CD4-positive, alpha-beta memory T cell (primary cell): ENCODE results near the gene PLEKHG4. TPM values are rescaled to one million over a fixed set of nuclear protein-coding genes. Genes with fewer than 3 reads are reported as not detected.

Source experiments
- CTCF ChIA-PET: fragments of 350-600 bp; sonication (Branson Sonifier 250); formaldehyde crosslinking; loops from one replicate; lab custom pipeline; 2021; ENCODE audit warnings: inconsistent platforms; ENCODE audit not compliant: partially characterized antibody; lab: Charles Lee
- POLR2A ChIA-PET: fragments of 350-600 bp; sonication (Branson Sonifier 250); formaldehyde crosslinking; loops from one replicate; lab custom pipeline; 2021; ENCODE audit not compliant: partially characterized antibody; lab: Charles Lee
- DNase-seq, 5 donors: peaks; one replicate each; pipeline versions ENCODE4 v3.0.0 to v3.0.0-alpha.2; 2020 to 2022; ENCODE audit warnings: mixed read lengths in 1 of 5
- H3K27ac ChIP-seq: one replicate; pipeline ENCODE4 v1.7.0; 2013; ENCODE audit warnings: low read depth, low read length
- H3K27me3 ChIP-seq: 2 replicates; pipeline ENCODE4 v1.7.0; 2013; ENCODE audit warnings: mild to moderate bottlenecking, low read length, moderate library complexity; ENCODE audit not compliant: insufficient read depth
- H3K36me3 ChIP-seq: 2 replicates; pipeline ENCODE4 v1.7.0; 2013; ENCODE audit warnings: mild to moderate bottlenecking, low read length, moderate library complexity; ENCODE audit not compliant: insufficient read depth
- H3K4me1 ChIP-seq: 2 replicates; pipeline ENCODE4 v1.7.0; 2013; ENCODE audit warnings: mild to moderate bottlenecking, low read length, moderate library complexity; ENCODE audit not compliant: insufficient read depth
- H3K4me3 ChIP-seq, 2 donors: one replicate each; pipeline ENCODE4 v1.7.0; 2013; ENCODE audit warnings: low read length in 2 of 2, mild to moderate bottlenecking in 1 of 2
- H3K9me3 ChIP-seq, 2 donors: one replicate each; pipeline ENCODE4 v1.7.0; 2013; ENCODE audit warnings: low read length in 2 of 2, control low read depth in 1 of 2; ENCODE audit not compliant: control insufficient read depth in 1 of 2
- H3K27ac Mint-ChIP-seq, 7 donors: one replicate each; pipeline ENCODE4 v1.8.0; 2020 to 2021; ENCODE audit warnings: mixed read lengths in 7 of 7, mild to moderate bottlenecking in 6 of 7, inconsistent platforms in 3 of 7, moderate library complexity in 3 of 7
- H3K27me3 Mint-ChIP-seq, 2 donors: one replicate each; pipeline ENCODE4 v1.8.0; 2020 to 2021; ENCODE audit warnings: mixed read lengths in 2 of 2
- H3K36me3 Mint-ChIP-seq, 2 donors: one replicate each; pipeline ENCODE4 v1.8.0; 2020 to 2021; ENCODE audit warnings: mixed read lengths in 2 of 2, inconsistent platforms in 1 of 2, mild to moderate bottlenecking in 1 of 2
- H3K4me1 Mint-ChIP-seq, 4 donors: one replicate each; pipeline ENCODE4 v1.8.0; 2020 to 2021; ENCODE audit warnings: mixed read lengths in 4 of 4, mild to moderate bottlenecking in 1 of 4
- H3K4me3 Mint-ChIP-seq, 8 donors: one replicate each; pipeline ENCODE4 v1.8.0; 2020 to 2021; ENCODE audit warnings: mixed read lengths in 8 of 8, mild to moderate bottlenecking in 7 of 8, moderate library complexity in 6 of 8, inconsistent platforms in 3 of 8
- H3K9me3 Mint-ChIP-seq, 8 donors: one replicate each; pipeline ENCODE4 v1.8.0; 2020 to 2021; ENCODE audit warnings: mixed read lengths in 8 of 8, mild to moderate bottlenecking in 5 of 8, inconsistent platforms in 3 of 8, moderate library complexity in 1 of 8
- intact Hi-C: fragments of 100-400 bp; cut with micrococcal nuclease; formaldehyde crosslinking; loops from one replicate; pipeline ENCODE4 v1.15.1; 2023
- polyA plus RNA-seq, 2 donors: library from polyadenylated mRNA; unstranded; fragments of 300-500 nt; fragmentation: Illumina TruSeq; gene quantifications; one replicate each; pipeline ENCODE4 v1.2.3, GENCODE V29; 2021
- total RNA-seq, 2 experiments: library from RNA; stranded (reverse); gene quantifications; one replicate each; pipeline ENCODE4 v1.2.3, GENCODE V29; 2021

Gene PLEKHG4
- total and polyA plus RNA-seq, 4 experiments from 2014 or later: 4.3 to 24.0 (median 11.1) TPM

DNA sequence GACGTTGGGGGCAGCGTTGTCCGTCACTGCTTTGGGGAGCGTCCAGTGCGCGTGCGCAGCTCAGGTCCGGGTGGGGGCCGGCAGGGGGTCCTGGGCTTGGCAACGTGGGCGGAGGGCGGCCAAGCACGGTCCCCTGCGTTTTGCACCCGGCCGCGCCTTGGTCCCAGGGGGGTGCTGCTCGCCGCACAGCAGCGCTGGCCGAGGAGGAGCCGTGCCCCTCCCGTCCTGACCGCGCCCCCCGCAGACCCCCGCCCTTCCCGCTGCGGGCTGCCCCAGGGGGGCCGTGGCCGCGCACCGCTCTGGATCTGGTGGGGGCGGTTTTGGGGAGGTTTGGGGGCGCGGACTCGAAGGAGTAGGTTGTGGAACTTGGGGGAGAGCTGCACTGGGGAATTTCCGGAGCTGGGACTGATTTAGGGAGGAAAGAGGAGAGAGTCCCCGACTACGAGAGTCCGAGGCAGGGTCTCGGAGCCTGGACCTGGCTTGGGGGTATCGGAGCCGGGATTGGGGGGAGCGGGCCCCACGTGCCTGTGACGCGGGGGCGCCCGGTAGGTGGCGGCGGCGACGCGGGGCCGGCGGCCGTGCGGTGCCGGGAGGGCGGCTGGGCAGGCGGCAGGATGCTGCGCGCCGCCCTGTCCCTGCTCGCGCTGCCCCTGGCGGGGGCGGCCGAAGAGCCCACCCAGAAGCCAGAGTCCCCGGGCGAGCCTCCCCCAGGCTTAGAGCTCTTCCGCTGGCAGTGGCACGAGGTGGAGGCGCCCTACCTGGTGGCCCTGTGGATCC is 30.7 kb upstream of the PLEKHG4 start, which contains the start of gene SLC9A5:
TSS of gene SLC9A5 (plus strand) at position 579 of the 777 bp plus-strand sequence. CDS start at position 615, 36 bp downstream.
- Mint-ChIP-seq H3K9me3 (no peaks in the 10 kb centered on the region), H3K4me3 (peak within 1 kb of the TSS; percentile 84 to 95 (median 91)), H3K27ac (peak within 1 kb of the TSS; percentile 82 to 100 (median 95)), H3K27me3 (peaks cover 3% of the 10 kb centered on the region in 2 donors), H3K36me3 (peaks cover 0 to 6% of the 10 kb centered on the region in 2 donors), H3K4me1 (peaks cover 25 to 53% (median 41%) of the 10 kb centered on the region in 4 donors)
- Histone ChIP-seq H3K9me3 (no peaks in the 10 kb centered on the region), H3K36me3 (no peaks in the 10 kb centered on the region), H3K4me1 (peaks cover 47% of the 10 kb centered on the region), H3K27me3 (no peaks in the 10 kb centered on the region), H3K4me3 (peak within 1 kb of the TSS; percentile 71 to 73), H3K27ac (peak within 1 kb of the TSS; percentile 38)
- DNase-seq: peak in 2 of 5 donors; percentile 13 to 28
- intact Hi-C loops: loop anchor here (5.0 kb wide), 1 partner anchor 86 kb away; the partner anchor contains the start of gene HSF4
- CTCF ChIA-PET: interaction anchor here (0.9 to 1.5 kb wide), 3 partner anchors 11 to 232 kb away, joined by 3 to 4 read pairs (median 3); partner anchors contain the start of gene ATP6V0D1
- POLR2A ChIA-PET: interaction anchor here (1.3 to 10.5 kb wide), 4 partner anchors 12 to 91 kb away, joined by 3 to 259 read pairs (median 6); partner anchors contain the start of gene TMEM208

DNA sequence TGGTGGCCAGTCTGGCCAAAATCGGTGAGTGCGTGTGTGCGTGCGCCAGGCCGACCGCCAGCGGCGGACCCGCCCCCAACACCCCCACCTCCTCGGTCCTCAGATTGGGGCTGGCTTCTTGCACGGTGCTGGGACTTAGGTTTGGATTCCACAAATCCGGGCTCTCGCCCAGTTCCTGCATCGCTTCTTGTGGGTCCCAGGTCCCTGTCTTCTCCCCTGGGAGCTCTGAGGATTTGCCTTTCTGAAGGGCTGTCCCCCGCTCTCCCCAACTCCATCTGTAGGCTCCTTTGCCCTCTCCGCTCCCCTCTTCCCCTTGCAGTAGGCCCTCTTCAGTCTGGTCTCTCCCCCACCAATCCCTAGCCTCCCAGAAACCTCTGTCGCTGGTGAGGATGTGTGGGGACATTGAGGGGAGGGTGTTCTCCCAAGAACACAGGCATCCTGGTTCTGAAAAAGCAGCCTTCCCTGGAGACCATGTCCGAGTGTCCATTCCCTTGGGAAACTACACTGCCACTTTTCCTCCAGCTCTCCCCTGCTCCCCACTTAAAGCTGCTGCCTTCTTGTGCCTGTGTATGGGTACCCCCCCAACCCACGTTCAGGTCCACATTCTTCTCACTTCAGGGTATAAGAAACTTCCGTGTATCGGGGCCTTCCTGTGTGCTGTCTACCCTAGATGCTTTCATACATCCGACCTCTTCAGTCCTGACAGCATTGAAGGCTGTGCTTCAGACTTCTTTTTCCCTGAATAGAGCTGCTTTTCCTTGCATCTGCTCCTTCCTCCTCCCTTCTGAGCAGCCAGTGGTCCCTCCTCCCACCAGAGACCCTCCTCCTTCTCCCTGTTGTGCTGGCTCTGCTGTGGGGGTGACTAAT is 29.9 kb upstream of the PLEKHG4 start:
- DNase-seq: no peak
- Mint-ChIP-seq H3K4me1 (peaks cover 20 to 45% (median 34%) of the 10 kb centered on the region in 4 donors), H3K36me3 (peaks cover 0 to 6% of the 10 kb centered on the region in 2 donors), H3K4me3 (peak overlapping the region; percentile 60 to 87 (median 78)), H3K27me3 (peaks cover 3% of the 10 kb centered on the region in 2 donors), H3K9me3 (no peaks in the 10 kb centered on the region), H3K27ac (peak overlapping the region in 5 of 7 donors; percentile 22 to 62 (median 50))
- H3K27me3 ChIP-seq: no peaks in the 10 kb centered on the region
- H3K9me3 ChIP-seq: no peaks in the 10 kb centered on the region
- H3K36me3 ChIP-seq: no peaks in the 10 kb centered on the region
- intact Hi-C loops: loop anchor here (5.0 kb wide), 1 partner anchor 87 kb away; the partner anchor contains the start of gene HSF4
- CTCF ChIA-PET: interaction anchor here (0.9 to 1.5 kb wide), 2 partner anchors 11 to 232 kb away, joined by 3 read pairs; partner anchors contain the start of gene ATP6V0D1
- no peak overlapping the region for H3K27ac ChIP-seq
- peak overlapping the region in 1 of 2 donors; percentile 73 for H3K4me3 ChIP-seq
- peaks cover 39% of the 10 kb centered on the region for H3K4me1 ChIP-seq
- POLR2A ChIA-PET: interaction anchor here (1.4 to 10.5 kb wide), 3 partner anchors 18 to 91 kb away, joined by 4 to 259 read pairs (median 7); partner anchors contain the start of gene TMEM208

- peak overlapping the region in 2 of 7 donors; percentile 22 to 55 for H3K27ac Mint-ChIP-seq
- Histone ChIP-seq H3K9me3 (no peaks in the 10 kb centered on the region), H3K27me3 (no peaks in the 10 kb centered on the region), H3K4me1 (peaks cover 33% of the 10 kb centered on the region), H3K27ac (no peak overlapping the region), H3K4me3 (no peak overlapping the region), H3K36me3 (no peaks in the 10 kb centered on the region)
- ChIA-PET CTCF (no interaction called here), POLR2A (interaction anchor here (2.5 to 10.5 kb wide), 2 partner anchors 19 to 92 kb away, joined by 7 to 259 read pairs; partner anchors contain the start of gene TMEM208)
- H3K27me3 Mint-ChIP-seq: peaks cover 3% of the 10 kb centered on the region in 2 donors
- peaks cover 0 to 3% of the 10 kb centered on the region in 2 donors for H3K36me3 Mint-ChIP-seq
- intact Hi-C loops: no loop called here
- peaks cover 17 to 39% (median 29%) of the 10 kb centered on the region in 4 donors for H3K4me1 Mint-ChIP-seq
- H3K4me3 Mint-ChIP-seq: peak overlapping the region; percentile 60 to 87 (median 75)
- no peak for DNase-seq
- no peaks in the 10 kb centered on the region for H3K9me3 Mint-ChIP-seq
Measured at GRCh38 chr16:67250045-67250327, 29.3 kb upstream of the PLEKHG4 start.

DNA sequence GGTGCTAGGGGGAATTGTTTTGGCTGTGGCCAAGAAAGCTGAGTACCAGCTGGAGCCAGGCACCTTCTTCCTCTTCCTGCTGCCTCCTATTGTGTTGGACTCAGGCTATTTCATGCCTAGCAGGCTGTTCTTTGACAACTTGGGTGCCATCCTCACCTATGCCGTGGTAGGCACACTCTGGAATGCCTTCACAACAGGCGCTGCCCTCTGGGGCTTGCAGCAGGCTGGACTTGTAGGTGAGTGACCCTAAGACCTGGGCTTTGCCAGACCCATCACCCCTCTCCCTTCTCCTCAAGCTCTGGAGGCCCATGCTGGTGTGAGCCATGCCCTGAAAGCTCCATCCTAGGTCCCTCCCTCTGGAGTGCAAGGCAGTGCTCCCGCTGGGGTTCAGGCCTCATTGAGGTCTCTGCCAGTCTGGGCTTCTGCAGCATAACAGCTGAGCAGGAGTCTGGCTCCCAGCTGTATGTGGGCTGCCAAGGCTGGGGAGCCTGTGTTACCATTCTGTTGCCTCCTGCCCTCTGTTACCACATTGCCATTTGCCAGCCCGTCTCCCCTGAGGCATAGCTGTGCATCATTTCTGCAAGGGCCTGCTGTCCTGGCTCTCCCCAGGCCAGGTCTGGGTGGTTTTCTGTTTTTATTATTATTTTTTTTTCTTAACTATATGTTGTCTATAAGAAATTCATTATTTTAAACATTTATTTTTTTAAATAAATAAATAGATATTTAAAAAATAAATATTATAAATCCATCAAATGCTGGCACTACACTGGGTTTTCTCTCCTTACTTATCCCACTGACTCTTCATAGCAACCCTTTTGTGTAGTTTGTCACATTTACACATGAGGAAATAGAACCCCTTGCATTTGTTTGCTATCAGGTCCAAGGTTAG is 26.5 kb upstream of the PLEKHG4 start:
- DNase-seq: no peak
- Histone ChIP-seq H3K27me3 (no peaks in the 10 kb centered on the region), H3K4me3 (no peak overlapping the region), H3K9me3 (no peaks in the 10 kb centered on the region), H3K36me3 (no peaks in the 10 kb centered on the region), H3K27ac (no peak overlapping the region), H3K4me1 (peaks cover 17% of the 10 kb centered on the region)
- Mint-ChIP-seq H3K27me3 (peaks cover 6 to 7% of the 10 kb centered on the region in 2 donors), H3K4me1 (peaks cover 9 to 20% (median 14%) of the 10 kb centered on the region in 4 donors), H3K27ac (no peak overlapping the region), H3K36me3 (no peaks in the 10 kb centered on the region), H3K4me3 (peak overlapping the region in 1 of 8 donors; percentile 48), H3K9me3 (no peaks in the 10 kb centered on the region)
- CTCF ChIA-PET: no interaction called here
- intact Hi-C loops: no loop called here
- POLR2A ChIA-PET: interaction anchor here (1.3 kb wide), 1 partner anchor 26 kb away, joined by 4 read pairs; the partner anchor contains the start of gene TMEM208

- Mint-ChIP-seq H3K4me1 (peaks cover 0 to 4% (median 1%) of the 10 kb centered on the region in 4 donors), H3K36me3 (no peaks in the 10 kb centered on the region), H3K27me3 (peaks cover 4 to 7% of the 10 kb centered on the region in 2 donors), H3K27ac (no peak overlapping the region), H3K9me3 (no peaks in the 10 kb centered on the region), H3K4me3 (no peak overlapping the region)
- Histone ChIP-seq H3K36me3 (no peaks in the 10 kb centered on the region), H3K4me1 (no peaks in the 10 kb centered on the region), H3K27me3 (no peaks in the 10 kb centered on the region), H3K4me3 (no peak overlapping the region), H3K27ac (no peak overlapping the region), H3K9me3 (no peaks in the 10 kb centered on the region)
- ChIA-PET CTCF (no interaction called here), POLR2A (interaction anchor here (0.6 kb wide), 1 partner anchor 97 kb away, joined by 3 read pairs; no protein-coding TSS in a partner anchor)
- intact Hi-C loops: no loop called here
- no peak for DNase-seq
Measured at GRCh38 chr16:67254801-67255552, 24.4 kb upstream of the PLEKHG4 start.
